Mesodermal cell (in vitro differentiated cells): Measurements from ENCODE around the gene WBP2NL.

ENCODE experiments used
- H3K27ac ChIP-seq: 2 replicates; pipeline ENCODE4 v1.7.0; 2013; ENCODE audit warnings: mild to moderate bottlenecking, low read depth, low read length, moderate library complexity; ENCODE audit not compliant: severe bottlenecking
- H3K36me3 ChIP-seq: 2 replicates; pipeline ENCODE4 v1.7.1; 2013; ENCODE audit warnings: mild to moderate bottlenecking, low read length, moderate library complexity; ENCODE audit not compliant: control insufficient read depth, insufficient read depth
- H3K4me1 ChIP-seq: one replicate; pipeline ENCODE4 v1.7.1; 2013; ENCODE audit warnings: mild to moderate bottlenecking, low read length; ENCODE audit not compliant: insufficient read depth, control insufficient read depth, poor library complexity, severe bottlenecking
- H3K4me3 ChIP-seq: 2 replicates; pipeline ENCODE4 v1.7.0; 2013; ENCODE audit warnings: low read length, control low read depth, mild to moderate bottlenecking; ENCODE audit not compliant: insufficient read depth, poor library complexity, severe bottlenecking; ENCODE audit errors: extremely low read depth
- H3K9me3 ChIP-seq: 2 replicates; pipeline ENCODE4 v1.7.1; 2013; ENCODE audit warnings: mild to moderate bottlenecking, low read length, moderate library complexity; ENCODE audit not compliant: control insufficient read depth
- WGBS, 2 experiments: methylation state at CpG; one replicate each; pipeline ENCODE4 v1.1.5; 2013; ENCODE audit warnings: missing lambda C conversion rate in 2 of 2; ENCODE audit not compliant: insufficient coverage in 2 of 2; 5-methylcytosine and 5-hydroxymethylcytosine counted together

WBP2NL gene

DNA sequence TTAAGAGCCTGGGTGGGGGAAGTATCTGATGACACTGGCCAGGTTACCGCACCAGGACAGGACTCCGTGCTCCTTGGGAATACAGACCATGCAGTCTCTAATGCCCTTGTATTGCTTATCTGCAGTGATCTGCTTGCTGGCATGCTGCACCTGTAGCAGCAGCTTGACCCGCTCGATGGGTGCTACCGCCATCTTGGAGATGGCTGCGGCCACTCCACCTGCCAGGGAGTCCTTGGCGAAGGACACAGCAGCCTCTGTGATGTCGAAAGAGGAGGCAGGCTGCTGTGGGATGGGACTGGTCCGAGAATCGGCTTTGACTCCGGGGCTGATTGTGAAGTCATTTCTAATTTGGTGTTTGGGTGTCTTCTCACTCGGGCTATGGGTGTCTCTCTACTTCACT, 3.1 kb downstream of the WBP2NL start:
- Histone ChIP-seq H3K36me3 (no peaks in the 10 kb centered on the region), H3K27ac (no peak overlapping the region), H3K4me3 (no peak overlapping the region), H3K9me3 (no peaks in the 10 kb centered on the region), H3K4me1 (no peaks in the 10 kb centered on the region)
- WGBS, 2 experiments = 95% methylated on average over 9 of the region's 12 CpGs

- WGBS, 2 experiments = 69 to 76% methylated on average over 3 to 4 of the region's 4 CpGs
- Histone ChIP-seq H3K4me1 (no peaks in the 10 kb centered on the region), H3K36me3 (no peaks in the 10 kb centered on the region), H3K27ac (no peak overlapping the region), H3K9me3 (peaks cover 17% of the 10 kb centered on the region), H3K4me3 (no peak overlapping the region)
Observed at GRCh38 chr22:42007922-42008321, 9.3 kb downstream of the WBP2NL start.

- Histone ChIP-seq H3K9me3 (peaks cover 17% of the 10 kb centered on the region), H3K4me3 (no peak overlapping the region), H3K4me1 (no peaks in the 10 kb centered on the region), H3K27ac (no peak overlapping the region), H3K36me3 (no peaks in the 10 kb centered on the region)
- WGBS, 2 experiments = no CpG with 5 or more reads among the region's 7 CpGs
Observed at GRCh38 chr22:42010778-42011177, 12.2 kb downstream of the WBP2NL start.

GRCh38 chr22:42013385-42013784, 14.8 kb downstream of the WBP2NL start:
- WGBS, 2 experiments = 77 to 81% methylated on average over 3 to 4 of the region's 4 CpGs
- Histone ChIP-seq H3K36me3 (no peaks in the 10 kb centered on the region), H3K27ac (no peak overlapping the region), H3K4me1 (no peaks in the 10 kb centered on the region), H3K9me3 (peaks cover 17% of the 10 kb centered on the region), H3K4me3 (no peak overlapping the region)

DNA sequence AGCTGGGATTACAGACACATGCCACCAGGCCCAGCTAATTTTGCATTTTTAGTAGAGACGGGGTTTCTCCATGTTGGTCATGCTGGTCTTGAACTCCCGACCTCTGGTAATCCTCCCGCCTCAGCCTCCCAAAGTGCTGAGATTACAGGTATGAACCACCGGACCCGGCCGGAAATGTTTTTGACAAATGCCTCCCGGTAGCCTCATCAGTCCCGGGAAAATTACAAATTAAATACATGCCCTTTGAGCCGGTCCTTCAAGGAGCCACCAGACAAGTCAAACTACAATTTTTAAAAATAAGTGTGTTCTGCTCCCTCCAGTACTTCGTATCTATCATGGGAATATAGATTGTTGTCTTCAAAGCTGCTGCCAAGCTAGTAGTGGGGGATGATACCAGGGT, 17.5 kb downstream of the WBP2NL start:
- WGBS, 2 experiments = 76 to 83% methylated on average over 6 to 8 of the region's 10 CpGs
- H3K9me3 ChIP-seq = no peaks in the 10 kb centered on the region
- no peaks in the 10 kb centered on the region for H3K36me3 ChIP-seq
- H3K4me3 ChIP-seq = no peak overlapping the region
- H3K27ac ChIP-seq = no peak overlapping the region
- H3K4me1 ChIP-seq = no peaks in the 10 kb centered on the region

DNA sequence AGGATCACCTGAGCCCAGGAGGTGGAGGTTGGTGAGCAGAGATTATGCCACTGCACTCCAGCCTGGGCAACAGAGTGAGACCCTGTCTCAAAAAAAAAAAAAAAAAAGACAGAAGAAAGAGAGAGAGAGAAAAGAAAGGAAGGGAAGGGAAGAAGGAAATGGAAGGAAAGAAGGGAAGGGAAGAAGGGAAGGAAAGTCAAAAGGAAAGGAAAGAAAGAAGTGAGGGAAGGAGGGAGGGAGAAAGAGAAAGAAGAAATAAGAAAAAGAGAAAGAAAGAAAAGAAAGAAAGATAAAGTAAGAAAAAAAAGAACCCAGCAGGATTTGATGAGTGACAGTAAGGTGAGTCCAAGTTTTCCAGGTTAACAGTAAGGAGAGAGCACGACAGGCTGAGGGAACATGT, 19.6 kb downstream of the WBP2NL start:
- H3K9me3 ChIP-seq = no peaks in the 10 kb centered on the region
- H3K4me3 ChIP-seq = no peak overlapping the region
- H3K27ac ChIP-seq = no peak overlapping the region
- no peaks in the 10 kb centered on the region for H3K36me3 ChIP-seq
- H3K4me1 ChIP-seq = no peaks in the 10 kb centered on the region
- 80% methylated on average over 1 of the region's 1 CpG; no CpG with 5 or more reads in 1 of the 2 experiments for WGBS, 2 experiments

DNA sequence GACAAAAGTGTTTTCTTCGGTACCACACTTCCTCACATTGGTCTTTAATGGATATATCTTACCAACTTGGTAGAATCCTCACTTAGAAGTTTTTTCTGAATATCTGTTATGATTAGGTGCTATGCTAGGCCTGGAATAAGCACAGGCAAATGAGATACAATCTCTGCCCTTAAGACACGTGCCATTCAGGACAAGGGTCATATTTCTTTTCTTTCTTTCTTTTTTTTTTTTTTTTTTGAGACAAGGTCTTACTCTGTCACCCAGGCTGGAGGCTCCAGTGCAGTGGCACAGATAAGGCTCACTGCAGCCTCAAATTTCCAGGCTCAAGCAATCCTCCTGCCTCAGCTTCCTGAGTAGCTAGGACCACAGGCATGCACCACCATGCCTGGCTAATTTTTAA, 23.0 kb downstream of the WBP2NL start:
- Histone ChIP-seq H3K36me3 (no peaks in the 10 kb centered on the region), H3K9me3 (no peaks in the 10 kb centered on the region), H3K27ac (no peak overlapping the region), H3K4me3 (no peak overlapping the region), H3K4me1 (no peaks in the 10 kb centered on the region)
- WGBS, 2 experiments = 100% methylated on average over 1 of the region's 2 CpGs; no CpG with 5 or more reads in 1 of the 2 experiments

GRCh38 chr22:42022162-42022847, 23.7 kb downstream of the WBP2NL start:
- WGBS, 2 experiments = 86 to 88% methylated on average over 1 of the region's 2 CpGs
- H3K4me3 ChIP-seq = no peak overlapping the region
- no peak overlapping the region for H3K27ac ChIP-seq

DNA sequence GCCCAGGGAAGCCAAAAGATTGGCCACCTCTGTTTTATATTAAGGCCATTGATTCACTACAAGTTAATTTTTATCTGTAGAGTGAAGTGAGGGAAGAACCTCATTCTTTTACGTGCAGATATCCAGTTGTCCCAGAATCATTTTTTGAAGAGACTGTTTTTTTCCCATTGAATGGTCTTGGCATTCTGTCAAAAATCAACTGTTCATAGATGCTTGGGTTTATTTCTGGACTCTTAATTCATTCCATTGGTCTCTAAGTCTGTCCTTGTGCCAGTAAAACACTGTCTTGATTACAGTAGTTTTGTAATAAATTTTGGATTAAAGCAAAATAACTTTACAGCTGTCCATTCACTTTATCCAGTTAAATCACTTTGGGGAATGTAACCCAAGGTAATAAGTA, 26.8 kb downstream of the WBP2NL start:
- Histone ChIP-seq H3K4me3 (no peak overlapping the region), H3K36me3 (no peaks in the 10 kb centered on the region), H3K9me3 (no peaks in the 10 kb centered on the region), H3K27ac (no peak overlapping the region), H3K4me1 (no peaks in the 10 kb centered on the region)
- WGBS, 2 experiments = 80 to 91% methylated on average over 1 of the region's 1 CpG

More at GRCh38 chr22:42022162-42022847, 23.7 kb downstream of the WBP2NL start:
- Histone ChIP-seq H3K4me1 (no peaks in the 10 kb centered on the region), H3K36me3 (no peaks in the 10 kb centered on the region), H3K9me3 (no peaks in the 10 kb centered on the region)

DNA sequence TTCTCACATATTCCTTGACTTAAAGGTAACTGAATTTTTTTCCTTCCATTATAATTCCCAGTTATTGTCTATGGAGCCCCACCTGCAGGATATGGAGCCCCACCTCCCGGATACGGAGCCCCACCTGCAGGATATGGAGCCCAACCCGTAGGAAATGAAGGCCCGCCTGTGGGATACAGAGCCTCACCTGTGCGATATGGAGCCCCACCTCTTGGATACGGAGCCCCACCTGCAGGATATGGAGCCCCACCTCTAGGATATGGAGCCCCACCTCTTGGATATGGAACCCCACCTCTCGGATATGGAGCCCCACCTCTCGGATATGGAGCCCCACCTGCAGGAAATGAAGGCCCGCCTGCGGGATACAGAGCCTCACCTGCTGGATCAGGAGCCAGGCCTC, 28.1 kb downstream of the WBP2NL start:
- H3K27ac ChIP-seq = no peak overlapping the region
- H3K9me3 ChIP-seq = no peaks in the 10 kb centered on the region
- H3K4me1 ChIP-seq = peaks cover 4% of the 10 kb centered on the region
- no peak overlapping the region for H3K4me3 ChIP-seq
- H3K36me3 ChIP-seq = no peaks in the 10 kb centered on the region
- WGBS, 2 experiments = 90 to 93% methylated on average over 9 of the region's 10 CpGs

- no peaks in the 10 kb centered on the region for H3K36me3 ChIP-seq
- no peak overlapping the region for H3K4me3 ChIP-seq
- 88 to 96% methylated on average over 4 to 5 of the region's 5 CpGs for WGBS, 2 experiments
- H3K9me3 ChIP-seq = peaks cover 10% of the 10 kb centered on the region
- H3K27ac ChIP-seq = no peak overlapping the region
- peaks cover 6% of the 10 kb centered on the region for H3K4me1 ChIP-seq
Observed at GRCh38 chr22:42033263-42034181, 34.9 kb downstream of the WBP2NL start.
